NCI-H2227 (cell line): ENCODE results near the gene AAK1.
"Not testable (repeated sequence)": the region's sequence is repeated elsewhere in the genome, so short reads cannot be mapped to it uniquely, and the experiment has no call there.

Source experiments
- DNase-seq: peaks from one replicate; lab custom pipeline; 2025; ENCODE audit not compliant: unreplicated experiment; lab: John Stamatoyannopoulos, UW

The AAK1 gene

DNA sequence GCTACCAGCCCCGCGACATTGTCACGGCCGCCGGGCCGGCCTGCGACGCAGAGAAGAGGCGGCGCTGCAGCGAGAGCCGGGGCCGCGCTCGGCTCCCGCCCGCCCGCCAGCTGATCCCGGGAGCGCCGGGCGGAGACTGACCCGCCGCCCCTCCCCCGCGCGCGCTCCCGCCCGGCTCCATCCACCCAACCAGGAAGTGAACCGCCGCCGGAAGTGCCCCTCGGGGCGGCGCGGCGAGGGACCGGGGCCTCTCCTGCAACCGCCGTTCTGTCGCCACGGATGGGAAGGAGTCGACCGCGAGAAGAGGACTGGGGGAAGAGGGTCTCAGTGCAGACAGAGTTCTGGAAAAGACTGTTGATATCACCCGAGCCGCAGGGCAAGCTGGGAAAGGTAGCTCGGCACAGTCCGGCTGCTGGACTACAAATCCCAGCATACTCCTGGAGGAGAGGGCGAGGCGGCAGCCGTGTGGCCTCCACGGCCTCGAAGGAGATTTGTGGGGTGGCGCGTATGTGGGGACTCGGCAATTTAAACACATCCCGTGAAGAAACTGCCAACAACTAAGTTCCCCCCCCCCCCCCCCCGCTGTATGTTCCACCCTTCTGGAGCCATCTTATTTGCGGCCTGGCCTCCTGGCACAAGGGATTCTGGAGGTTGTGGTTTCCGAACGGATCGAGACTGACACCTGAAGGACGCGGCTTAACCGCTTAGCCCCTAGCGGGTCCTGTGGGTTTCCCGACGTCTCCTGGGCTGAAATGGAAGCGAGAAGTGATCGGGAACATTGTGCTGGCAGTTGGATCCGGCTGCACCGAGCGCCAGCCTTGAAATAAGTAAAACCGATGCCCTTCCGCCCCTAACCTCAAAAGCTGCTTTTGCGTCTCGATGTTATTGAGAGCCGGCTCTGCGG, at the start of gene AAK1:
Gene AAK1 (minus strand): TSS at position 138 of the 904 bp plus-strand sequence. CDS start 699 bp downstream, outside the sequence.
- DNase-seq = peak; percentile 92

DNA sequence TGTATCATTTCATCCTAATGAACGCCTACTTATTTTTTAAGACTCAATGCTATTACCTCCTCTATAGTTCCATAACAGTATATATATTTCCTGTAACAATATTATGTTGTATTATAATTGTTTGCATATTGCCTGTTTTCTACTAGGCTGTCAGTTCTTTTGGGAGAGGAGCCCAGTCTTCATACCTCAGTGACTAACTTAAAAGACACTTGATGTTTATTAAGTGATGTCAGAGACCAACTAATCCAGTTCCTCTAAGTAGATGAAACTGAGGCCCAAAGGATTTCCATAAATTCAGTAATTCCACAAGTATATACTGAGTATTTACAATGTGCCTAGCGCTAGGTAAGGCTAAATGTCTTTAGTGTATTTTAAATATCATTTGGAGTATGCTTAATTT, 48.9 kb upstream of the AAK1 start:
- no peak for DNase-seq

DNA sequence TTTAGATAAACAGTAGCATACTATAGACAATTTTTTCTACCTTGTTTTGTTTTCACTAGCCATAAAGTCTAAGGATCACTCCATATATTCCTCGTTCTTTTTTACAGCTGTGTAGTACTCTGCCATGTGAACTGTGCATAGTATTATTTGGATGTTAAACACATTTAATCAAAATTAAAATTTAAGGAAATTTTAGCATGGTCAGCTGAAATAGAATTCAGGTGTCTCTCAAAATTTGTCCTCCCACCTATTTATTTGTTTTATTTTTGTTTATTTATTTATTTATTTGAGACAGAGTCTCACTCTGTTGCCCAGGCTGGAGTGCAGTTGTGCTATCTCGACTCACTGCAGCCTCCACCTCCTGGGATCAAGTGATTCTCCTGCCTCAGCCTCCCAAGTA, 46.4 kb upstream of the AAK1 start:
- DNase-seq = no peak

DNA sequence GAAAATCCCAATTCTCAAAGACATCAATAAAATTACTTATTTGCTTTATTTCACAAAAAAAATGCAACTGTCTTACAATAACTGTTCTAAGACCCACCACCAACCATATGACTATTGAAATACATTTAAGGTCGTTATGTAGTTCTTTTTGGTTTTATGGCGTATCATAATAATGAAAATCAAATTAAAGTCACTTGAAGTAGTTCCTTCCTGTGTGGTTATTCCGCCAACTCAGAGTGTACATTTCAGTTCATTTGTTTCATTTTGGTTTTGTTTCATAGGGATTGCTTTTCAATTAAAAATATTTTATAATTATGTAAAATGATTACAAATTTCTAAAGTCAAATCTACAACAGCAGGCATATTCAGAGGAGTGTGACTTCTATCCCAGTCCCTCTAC, 45.9 kb upstream of the AAK1 start:
- DNase-seq = no peak

DNA sequence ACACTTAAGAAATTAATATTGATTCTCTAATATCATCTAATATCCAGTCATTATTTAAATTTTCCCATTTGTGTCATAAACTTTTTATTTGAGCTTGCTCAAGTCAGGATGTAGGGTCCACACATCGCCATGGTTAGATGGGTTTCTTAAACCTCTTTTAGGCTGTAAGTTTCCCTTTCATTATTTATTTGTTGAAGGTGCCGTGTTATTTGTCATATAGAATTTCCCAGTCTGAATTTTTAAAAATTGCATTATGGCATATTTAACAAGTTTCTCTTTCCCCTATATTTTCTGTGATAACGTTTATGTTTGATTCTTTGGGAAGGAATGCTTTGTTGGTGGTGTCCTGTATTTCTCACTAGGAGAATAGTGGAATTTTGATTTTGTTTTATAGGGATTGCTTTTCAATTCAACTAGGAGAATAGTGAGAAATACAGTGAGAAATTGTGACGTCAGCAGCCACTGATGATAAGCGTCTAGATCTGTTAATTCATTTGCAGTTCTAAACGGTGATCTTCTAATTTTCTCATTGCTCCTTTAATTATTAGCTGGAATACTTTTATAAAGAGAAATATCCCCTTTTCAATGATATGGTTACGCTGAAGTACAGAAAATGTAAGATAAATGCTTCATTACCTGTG, 44.6 kb upstream of the AAK1 start:
- DNase-seq = no peak

DNA sequence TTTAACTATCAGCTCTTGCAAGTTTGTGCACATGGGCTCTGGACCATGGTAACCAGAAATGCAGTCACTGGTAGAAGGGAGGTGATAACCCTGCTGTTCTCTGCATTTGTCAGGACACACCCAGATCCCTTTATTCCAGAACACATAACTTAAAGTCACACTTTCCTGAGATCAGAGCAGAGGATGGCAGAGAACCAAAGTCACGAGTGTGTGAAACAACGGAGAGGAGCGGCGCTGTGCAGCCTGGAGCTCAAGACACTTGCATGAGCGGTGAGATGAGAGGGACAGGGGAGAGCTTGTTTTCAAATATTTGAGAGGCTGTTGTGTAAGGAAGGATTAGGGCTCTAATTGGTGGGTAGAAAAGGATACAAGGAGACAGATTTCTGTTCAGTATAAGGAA, 43.3 kb upstream of the AAK1 start:
- no peak for DNase-seq

DNA sequence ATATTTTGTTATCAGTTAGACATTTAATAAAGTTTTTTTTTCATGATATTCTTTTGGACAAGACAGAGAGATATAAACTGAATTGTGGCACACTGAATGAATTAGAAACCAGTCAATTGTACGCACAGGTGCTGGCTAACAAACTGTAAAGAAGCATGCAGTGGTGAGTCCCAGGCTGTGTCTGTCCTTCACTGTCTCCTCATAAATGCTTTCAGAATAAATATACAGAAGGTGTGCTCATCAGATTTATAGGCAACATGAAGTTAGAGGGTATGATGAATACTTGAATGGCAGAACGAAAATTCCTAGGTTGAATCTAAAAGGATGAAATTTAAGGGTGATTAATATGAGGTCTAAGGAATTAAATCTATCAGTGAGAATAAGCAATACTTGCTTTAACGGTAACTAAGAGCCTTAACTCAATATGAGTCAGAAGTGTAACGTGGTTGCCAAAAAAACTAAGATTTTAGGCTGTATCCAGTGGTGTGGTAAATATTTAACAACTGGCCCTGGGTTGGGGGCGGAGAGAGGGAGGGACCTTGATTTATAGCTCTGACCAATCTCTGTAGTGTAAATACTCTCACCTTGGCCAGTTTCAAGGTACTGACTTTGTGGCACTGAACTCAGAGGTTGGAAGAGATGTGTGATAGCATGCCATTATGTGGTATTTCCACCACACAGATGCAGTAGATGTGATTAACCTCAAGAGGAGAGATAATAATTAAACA, 41.9 kb upstream of the AAK1 start:
- no peak for DNase-seq

DNA sequence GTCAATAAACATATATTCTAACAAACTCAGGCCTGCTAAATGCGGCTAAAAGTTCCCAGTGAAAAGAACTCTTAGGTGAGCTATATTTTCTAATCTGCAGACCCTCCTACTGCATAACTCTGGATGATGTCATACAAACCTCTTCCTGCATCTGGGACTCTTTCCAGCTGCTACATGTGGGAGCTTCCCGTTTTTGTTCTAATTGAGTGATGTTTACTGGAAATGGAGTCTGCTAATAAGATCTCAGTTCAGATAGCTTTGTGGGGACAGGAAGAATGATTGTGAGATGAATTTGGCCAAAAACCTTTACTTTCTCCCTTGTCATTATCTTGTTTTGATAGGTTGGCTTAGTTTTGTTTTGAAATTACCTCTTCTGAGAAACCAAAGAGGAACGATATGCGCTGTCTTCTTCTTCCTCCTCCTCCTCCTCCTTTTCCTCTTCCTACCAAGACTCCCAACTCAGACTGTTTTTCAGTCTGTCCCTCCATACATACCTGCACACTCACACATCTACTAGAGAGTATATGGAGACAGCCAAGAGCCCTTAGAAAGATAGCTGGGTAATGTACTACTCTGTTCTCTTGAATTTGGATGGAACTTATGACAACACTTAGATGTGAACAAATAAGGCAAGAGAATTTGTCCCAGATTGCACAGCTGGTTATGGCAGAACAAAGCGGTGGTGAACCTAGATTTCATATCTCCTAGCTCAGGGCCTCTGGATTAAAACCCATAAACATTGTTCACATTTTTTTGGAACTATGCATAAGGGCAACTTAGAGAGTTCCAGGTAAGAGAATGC, 39.8 kb upstream of the AAK1 start:
- no peak for DNase-seq

DNA sequence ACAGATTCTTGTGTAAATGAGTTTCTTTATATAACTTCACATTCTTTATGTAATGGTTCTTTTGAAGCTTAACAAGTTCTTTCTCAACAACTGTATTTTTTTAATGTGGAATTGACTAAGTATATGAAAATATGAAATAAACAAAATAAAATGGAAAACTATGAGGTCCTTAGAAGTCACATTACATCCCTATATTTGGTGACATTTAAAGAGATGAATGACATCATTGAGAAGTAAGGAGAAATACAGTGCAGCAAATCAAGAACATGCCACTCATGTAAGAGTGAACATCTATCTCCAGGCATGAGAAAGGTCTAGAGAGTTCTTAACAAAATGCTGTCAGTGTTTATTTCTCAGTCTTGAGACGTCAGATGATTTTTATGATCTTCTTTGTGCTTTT, 39.0 kb upstream of the AAK1 start:
- DNase-seq = no peak

DNA sequence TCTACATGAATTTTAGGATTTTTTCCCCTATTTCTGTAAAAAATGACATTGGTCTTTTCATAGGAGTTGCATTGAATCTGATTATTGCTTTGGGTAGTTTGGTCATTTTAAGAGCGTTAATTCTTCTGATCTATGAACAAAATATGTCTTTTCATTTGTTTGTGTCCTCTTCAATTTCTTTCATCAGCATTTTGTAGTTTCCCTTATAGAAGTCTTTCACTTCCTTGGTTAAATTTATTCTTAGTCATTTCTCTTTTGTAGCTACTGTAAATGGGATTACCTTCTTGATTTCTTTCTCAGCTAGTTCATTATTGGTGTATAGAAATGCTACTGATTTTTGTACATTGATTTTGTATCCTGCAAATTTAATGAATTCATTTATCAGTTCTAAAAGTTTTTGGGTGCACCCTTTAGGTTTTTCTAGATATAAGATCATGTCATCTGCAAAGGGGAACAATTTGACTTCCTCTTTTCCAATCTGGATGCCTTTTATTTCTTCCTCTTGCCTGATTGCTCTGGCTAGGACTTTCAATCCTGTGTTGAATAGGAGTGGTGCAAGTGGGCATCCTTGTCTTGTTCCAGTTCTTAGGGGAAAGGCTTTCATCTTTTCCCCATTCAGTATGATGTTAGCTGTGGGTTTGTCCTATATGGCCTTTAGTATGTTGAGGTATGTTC, 36.6 kb upstream of the AAK1 start:
- DNase-seq = no peak

DNA sequence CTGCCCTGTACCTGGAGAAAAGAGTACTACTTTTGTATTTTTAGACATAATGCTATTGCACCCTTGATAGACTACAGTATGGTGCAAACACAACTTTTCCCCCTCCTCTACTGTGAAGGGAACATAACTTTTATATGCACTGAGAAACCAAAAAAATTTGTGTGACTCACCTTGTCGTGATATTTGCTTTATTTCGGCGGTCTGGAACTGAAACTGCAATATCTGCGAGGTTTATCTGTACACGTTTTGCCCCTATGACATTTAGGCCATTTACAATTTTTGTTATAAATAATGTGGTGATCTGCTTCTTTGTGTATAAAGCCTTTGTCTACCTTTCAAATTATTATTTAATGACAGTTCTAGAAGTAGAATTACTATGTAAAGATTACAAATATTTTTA, 34.4 kb upstream of the AAK1 start:
- no peak for DNase-seq

DNA sequence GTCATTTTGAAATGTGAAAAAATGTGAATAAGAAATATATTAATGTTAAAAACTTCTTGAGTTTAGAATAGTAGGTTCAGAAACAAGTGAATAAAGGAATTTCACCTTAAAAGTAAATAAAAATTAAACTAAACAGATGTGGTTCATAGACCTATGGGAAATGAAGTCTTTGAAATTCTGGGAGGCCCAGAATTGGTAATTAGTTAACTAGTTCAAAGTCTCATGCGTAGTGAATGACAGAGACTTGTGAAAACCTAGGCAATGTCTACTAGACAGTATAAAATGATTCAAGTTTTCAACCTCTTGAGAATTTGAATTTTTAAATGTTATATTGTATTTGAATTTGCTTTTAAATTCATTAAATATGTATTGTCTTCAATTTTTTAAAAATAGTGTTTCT, 32.6 kb upstream of the AAK1 start:
- DNase-seq = no peak

DNA sequence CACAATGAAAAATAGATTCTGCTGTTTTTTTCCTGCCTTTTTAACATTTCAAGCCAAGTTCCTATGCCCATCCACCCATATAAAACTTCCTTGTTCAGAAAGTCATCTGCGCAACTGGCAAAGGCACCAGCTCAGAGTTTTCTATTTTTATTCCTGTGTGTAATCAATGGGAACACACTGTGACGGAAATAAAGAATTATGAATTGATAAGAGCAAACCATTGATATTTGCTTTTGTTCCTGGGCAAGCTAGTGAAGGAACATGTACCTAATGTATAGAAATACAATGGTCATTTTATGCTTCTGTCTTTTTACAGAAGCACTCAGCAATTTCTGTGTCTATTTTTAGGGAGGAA, 30.8 kb upstream of the AAK1 start:
- DNase-seq = no peak

DNA sequence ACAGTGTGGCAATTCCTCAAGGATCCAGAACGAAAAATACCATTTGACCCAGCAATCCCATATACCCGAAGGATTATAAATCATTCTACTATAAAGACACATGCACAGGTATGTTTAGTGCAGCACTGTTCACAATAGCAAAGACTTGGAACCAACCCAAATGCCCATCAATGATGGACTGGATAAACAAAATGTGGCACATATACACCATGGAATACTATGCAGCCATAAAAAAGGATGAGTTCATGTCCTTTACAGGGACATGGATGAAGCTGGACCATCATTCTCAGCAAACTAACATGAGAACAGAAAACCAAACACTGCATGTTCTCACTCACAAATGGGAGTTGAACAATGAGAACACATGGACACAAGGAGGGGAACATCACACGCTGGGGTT, 29.6 kb upstream of the AAK1 start:
- not testable (repeated sequence) for DNase-seq

DNA sequence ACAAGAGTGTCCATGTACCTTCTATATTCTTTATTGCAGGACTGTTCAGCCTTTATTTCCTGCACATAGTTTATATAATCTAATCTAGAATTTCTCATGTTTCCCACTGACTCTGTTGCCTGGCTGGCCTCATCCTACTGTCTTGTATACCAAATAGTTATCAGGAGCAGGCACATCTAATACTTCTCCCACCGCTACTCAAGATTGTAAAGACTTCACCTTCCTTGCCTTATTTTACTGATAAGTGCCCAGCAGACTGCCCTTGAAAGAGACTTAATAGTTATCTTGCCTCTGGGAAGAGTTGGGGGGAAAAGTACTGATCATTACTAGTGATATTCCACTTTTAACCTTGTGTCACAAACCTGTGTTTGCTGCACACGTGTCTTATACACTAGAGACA, 26.1 kb upstream of the AAK1 start:
- no peak for DNase-seq

DNA sequence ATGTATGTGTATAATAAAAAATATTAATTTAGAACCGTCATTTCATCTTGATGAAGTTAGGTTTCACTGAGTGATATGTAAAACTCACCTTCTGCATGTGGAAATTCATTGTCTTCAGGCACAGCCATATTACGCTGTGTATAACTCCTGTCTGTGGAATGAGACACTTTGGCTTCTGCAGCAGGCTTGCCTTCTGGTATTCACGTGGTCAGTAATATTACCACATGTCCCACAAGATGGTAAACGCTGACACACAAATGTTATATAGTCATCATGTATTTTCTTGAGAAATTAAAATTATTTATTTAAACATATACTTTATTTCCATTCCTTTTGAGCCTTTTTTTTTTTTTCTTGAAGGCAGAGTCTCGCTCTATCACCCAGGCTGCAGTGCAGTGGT, 25.1 kb upstream of the AAK1 start:
- no peak for DNase-seq

DNA sequence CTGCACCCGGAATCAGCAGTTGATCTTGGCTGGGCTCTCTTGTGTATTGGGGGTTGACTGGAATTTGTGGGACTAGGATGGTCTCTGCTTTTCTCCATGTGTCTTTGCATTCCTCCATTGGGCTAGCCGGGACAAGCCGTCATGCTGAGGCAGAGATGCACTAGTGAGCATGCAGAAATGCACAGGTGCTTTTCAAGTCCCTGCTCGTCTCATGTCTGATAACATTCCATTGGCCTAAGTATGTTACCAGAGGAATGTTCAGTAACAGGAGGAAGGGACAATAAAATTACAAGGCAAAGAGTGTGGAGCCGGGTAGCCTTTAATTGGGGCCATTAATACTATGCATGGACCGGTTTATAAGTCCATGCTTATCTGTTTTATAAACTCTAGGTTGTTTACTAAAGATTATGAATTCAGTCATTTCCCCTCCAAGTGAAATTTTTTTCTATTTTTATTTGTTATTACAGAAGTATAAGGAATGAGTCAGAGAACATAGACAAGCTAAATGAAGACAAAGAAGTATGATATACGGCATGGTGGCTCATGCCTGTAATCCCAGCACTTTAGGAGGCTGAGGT, 24.4 kb upstream of the AAK1 start:
- DNase-seq = no peak

DNA sequence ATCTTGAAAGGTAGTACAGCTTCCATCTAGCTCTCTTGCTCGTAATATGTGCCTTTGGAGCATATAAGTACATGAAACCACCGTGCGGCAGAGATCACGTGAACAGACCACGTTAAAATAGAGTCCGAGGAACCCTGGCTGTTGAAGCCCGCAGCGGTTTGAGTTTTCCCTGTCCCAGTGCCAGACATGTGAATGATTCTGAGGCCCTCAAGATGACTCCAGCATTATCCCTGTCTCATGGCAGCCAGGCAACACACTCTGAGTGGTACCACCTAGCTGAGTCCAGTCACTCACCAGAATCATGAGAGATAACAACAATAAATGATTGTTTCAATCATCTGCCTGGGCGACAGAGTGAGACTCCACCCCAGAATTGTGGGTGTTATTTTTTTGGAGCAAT, 21.6 kb upstream of the AAK1 start:
- no peak for DNase-seq

DNA sequence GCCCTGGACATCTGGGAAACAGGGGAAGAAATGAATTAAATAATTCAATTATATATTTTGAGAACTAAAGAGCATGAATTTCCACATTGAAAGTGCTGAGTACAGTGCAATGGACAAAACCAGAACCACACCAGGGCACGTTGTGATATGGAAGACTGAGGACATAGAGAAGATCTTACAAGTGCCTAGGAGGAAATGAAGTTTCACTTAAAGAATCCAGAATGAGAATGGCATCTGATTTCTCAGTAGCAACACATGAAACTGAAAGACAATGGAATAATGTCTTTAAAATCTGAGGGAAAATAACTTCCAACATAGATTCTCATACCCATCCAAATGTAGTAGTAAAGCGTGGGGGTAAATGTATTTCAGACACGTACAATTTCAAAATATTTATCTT, 20.3 kb upstream of the AAK1 start:
- no peak for DNase-seq

DNA sequence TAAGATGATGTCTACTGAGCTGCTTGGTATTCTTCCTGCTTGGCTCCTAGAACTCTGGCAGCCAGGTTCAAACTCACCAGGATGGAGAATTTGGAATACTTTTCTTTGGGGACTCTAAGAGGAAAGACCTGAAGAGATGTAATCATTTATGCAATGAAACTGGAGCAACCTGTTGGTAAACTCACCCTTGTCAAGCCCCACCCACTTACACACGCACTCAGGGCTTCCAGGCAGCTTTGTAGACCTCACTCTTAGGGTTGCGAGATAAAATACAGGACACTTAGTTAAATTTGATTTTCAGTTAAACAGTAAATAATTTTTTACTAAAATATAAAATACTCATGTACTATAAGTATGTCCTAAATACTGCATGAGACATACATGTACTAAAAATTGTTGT, 19.0 kb upstream of the AAK1 start:
- DNase-seq = not testable (repeated sequence)
